Endometrium (tissue), 2 donors: ENCODE results near the gene MAGI1.

ENCODE experiments used
- FAIRE-seq: peaks from 2 replicates; lab custom pipeline; 2012; peaks lifted over from hg19 to GRCh38; lab: Jason Lieb, UNC
- donor health status: control.
- donor health status: control.

The MAGI1 gene

DNA sequence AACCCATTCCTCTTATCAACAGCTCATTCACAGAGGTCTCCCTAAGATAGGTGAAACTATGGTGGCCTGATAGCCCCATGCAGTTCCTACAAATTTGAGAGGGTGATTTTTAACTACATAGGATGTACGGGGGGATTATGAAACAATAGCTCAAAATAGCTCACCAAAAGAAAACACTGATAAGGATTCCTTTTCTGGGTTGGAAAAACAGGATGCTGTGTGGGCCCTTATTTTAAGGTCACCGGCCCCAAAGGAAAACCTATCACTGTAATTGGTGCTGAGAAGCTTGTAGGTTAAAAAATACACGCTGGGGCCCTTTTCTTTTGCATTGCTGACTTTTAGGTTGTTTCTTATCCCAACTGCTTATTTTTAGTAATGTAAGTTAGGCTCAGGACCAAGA, 627.4 kb downstream of the MAGI1 start:
- no peak for FAIRE-seq

DNA sequence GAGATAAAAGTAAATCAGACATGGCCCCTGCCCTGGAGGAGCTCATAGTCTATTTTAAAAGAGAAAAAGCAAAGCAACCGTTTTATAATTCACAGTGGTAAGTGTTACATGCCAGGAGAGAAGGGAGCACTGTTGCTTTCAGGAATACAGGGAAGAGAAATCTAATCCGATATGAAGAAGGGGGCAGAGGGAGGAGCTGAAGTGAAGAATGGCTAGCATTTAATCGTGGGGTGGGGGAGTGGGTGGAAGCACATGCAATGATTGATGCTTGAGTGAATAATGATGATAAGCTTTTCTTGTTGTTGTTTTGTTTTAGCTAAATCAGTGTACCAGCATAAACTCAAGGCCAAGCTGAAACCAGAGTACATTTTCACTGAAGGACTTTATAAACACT, 629.5 kb downstream of the MAGI1 start:
- no peak for FAIRE-seq

DNA sequence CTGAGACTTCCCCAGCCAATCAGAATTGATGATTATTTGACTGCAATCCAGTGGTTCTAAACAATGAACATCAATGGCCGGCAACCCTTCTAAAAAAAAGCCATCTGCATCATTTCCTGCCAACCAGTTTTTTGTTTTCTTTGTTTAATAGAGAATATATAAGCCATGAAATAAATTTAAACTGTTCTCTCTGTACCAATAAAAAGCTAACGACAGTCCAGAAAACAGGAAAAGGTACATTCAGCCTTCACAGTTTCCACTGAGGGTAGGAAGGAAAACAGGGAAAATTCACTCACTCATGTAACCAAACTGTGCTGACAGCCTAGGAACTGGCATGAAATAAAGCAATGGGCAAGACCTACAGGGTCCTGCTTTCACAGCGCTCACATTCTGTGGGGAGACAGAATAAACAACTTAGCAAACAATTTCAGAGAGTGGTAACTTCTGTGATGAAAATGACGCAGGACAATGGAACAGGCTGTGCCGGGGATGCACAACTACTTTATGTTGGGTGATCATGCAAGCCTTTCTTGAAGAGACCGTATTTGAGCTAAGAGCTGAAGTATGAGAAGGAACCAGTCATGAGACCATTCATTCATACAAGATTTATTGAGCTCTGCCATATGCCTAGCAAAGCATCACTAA, 630.1 kb downstream of the MAGI1 start:
- no peak for FAIRE-seq

DNA sequence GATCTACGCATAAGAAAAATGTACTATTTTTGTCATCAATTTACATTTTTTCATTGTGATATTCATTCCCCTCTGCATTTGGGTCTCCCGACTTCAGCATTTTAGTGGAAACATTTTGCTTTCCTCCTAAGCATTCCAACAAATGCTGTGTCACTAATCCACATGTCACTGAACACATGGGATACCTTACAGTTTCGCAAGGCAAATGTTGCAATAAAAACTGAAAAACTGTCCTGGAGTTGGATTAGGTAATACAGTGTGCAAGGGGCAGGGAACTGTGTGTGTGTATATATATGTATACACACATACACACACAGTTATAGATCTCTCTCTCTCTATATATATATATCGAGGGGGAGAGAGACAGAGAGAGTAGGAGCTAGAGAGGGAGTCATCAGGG, 632.2 kb downstream of the MAGI1 start:
- no peak for FAIRE-seq

DNA sequence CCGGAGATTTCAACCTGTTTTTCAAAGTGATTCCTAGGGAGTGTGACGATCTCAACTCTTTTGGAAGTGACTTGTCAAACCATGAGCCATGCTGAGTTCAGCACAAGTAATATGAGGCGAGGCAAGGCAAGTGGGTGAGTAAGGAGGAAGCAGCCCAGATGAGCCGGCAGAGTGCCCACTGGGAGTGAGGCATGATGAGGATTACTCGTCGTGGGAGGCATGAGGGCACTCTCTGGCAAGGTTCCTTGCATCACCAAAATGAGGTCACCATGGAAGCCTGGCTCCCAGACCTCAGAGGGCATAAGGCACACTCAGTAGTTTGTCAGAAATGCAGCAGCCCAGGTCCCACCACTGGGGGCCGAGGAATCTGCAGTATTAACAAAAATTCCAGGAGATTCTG, 636.1 kb downstream of the MAGI1 start:
- FAIRE-seq: no peak

DNA sequence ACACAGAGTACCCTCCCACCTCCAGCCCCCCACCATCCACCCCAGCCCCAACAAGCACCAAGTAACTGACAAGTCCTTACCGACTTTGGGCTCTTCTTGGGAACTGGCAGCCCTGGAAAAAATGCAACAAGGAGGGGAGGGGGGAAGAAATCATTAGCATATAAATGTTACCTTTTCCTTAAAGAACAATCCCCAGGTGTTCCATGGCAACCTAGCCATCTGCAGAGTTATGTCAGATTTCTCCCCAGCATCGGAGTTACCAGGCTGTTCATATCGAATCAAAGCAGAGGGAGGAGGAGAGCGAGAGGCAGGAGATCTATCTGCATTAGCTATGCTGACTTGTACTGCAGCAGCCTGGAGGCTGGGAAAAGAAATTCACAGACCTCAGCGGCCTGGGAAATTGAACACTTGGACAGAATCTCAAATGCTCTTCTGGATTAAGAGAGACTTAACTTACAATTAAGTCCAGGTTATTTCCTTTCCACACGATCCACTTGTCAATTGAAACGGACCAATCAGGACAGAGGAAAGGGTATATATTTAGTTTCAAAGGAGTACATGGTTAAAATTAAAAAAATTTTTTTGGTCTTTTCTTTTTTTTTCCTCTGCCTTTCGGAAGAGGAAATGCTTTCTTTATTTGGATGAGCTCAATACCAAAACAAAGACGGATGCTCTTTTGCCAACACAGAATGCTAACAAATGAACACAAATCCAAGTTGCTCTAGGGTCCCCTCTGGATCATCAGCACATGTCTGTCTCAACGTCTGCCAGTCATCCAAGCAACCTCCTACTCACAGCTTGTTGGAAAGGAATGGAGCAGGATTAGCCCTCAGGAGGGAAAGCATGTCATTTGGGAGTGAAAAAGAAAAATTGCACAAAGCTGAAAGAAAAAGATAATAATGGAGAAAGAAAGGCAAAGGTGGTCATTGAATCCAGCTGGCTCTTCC, 637.1 kb downstream of the MAGI1 start:
- no peak for FAIRE-seq

DNA sequence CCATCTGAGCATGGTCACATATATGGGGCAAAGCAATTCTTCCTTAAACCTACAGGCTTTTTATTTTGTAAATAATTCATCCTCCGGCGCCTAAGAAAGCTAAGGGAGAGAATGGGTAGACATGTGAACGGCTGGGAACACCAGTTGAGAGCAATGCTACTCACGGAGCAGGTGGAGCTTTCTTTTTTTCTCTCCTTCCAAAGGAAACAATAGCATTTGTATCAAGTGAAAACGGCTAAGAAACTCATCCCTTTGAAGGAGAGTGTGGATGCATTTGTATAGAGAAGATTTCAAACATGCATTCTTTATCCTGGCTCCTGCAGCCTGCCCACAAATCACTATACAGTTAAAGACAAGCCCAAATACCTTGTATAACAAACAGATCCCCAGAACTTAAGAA, 637.8 kb downstream of the MAGI1 start:
- no peak for FAIRE-seq

DNA sequence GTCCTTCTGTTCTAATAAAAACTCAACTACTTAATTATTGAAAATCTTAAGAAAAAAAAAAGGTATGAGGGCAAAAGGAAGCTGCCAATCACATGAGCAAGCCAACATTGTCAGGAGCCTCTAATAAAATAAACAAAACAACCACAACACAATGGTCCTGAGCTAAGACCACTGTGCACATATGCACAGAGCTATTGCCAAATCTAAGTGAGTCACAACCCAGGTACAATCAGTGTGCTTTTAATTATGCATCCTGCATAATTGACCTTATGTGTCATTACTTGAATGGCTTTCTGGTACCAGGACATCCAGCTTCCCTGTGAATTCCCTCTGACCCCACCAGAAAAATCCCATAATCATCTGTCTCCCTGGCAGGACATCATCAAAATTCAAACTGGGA, 639.8 kb downstream of the MAGI1 start:
- no peak for FAIRE-seq

DNA sequence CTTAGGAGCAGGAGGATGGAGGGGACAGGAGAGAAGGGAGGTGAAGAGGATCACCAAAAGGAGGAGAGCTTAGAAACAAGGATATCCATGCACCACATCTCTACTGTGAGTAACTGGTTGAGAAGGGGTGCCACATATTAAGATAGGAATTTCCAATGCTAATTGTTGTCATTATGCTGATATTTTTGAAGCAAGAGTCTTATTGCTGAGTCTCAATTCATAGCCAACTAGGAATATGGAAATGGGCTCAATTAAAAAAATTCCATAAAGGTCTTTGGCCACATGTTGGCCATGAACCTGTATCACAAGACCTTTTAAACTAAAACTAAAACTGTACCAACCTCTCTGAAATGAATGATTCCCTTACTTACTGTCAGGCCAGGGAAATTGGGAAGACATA, 642.6 kb downstream of the MAGI1 start:
- no peak for FAIRE-seq

DNA sequence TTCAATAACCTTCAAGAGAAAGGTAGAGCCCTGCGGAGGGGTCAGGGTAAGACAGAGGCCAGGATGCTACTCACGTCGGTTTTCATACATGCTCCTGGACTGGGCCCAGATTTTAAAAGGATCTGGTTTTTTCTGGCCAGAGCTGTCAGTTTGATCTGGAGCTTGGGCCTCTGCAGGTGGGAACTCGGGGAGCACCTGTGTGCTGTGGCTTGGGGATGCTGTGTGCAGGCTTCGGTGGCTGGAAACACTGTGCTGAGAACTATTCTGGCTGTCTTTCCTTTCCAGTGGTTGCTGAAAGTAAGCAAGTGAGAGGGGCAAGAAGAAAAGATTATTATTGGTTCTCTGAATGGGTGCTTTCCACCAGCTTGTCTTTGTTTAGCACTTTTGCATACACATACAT, 647.6 kb downstream of the MAGI1 start:
- FAIRE-seq: no peak

DNA sequence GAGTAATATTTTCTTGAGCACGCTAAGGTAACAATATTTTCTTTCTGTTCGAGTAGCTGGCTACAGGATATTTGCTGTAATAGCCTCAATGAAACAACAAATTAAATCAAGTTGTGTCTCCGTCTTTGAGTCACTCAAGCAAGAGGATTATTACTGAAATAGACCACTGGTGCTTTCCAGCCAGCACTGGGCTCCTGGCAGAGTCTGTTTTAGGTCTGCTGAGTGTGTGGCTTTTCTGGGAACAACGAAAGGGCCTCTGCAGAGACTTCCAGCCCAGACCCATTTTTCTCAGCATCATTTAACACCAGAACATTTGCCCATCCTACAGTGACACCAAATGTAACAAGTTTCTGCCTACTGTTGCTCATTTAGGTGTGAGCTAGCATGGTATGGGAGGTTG, 652.9 kb downstream of the MAGI1 start:
- FAIRE-seq: no peak

DNA sequence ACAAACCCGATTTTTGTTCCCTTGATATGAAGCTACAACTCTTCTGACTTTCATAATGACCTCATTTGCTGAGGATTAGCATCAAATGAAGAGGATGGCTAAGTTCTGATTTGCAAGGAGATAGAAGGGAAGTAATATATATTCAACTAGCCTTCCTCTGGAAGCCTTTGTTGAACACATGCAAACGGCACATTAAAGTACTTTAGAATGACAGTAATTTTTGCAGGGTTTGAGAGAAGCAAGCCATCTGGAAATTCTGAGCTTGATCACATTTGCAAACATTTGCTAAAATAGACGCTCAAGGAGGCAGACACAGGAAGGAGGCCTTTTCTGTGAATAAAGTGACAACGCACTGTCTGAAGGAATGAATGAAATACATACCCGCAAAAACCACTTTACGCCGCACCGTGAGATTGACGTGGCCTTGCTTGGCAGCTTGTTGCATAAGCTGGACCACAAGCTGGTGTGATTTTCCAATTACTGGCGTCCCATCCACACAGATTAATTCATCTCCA, 657.2 kb downstream of the MAGI1 start:
- FAIRE-seq: no peak

DNA sequence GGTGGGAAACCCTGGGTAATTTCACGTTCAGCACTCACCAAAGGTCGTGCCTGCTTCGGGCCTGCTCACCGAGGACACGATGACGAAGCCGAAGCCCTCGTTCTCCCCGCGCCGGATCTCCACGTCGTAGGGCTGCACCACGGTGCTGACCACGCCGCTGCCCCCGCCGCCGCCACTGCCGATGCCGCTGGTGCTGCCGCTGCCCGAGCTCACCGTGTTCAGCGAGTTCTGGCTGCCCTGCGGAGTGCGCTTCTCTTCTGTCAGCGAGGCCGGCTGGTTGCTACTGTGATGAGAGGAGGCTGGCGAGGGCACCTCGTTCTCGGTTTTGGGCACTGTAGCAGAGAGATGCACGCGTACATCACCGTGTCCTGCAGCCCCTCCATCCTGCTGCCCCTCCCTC, 659.5 kb downstream of the MAGI1 start:
- FAIRE-seq: no peak

DNA sequence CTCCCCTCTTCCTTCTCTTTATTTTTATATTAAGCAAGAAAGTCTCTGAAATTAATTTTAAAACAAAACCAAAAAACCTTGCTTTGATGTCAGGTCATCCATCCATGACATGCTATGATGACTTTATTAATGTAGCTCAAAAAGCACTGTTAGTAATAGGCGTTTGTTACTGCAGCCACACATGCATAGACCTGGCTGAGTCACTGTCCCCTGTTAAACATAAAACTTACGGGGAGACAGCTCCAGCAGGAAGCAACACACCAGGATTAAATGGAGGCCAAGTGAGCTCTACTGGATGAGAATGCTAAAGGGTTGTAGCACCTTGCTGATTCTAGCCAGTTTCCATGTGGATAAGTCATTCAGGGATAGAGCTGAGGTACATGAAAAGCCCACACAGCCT, 661.1 kb downstream of the MAGI1 start:
- FAIRE-seq: no peak

DNA sequence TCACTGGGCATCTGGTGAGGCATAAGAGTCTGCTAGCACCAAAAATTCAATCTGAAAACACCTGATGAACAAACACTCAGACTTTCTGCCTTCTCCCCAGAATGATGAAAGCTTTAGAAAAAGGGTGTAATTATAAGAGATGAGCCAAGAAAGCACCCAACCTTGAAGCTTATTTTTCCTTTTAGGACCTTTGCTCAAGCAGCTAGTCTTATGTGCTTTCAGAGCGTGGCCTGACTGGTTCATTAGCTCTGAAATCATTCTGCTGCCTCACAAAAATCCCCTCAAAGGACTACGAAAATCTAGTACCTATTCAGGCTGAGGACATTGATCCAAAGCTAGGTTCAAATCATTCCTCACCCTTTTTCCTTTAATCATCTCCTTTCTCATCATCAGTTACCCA, 662.3 kb downstream of the MAGI1 start:
- no peak for FAIRE-seq

DNA sequence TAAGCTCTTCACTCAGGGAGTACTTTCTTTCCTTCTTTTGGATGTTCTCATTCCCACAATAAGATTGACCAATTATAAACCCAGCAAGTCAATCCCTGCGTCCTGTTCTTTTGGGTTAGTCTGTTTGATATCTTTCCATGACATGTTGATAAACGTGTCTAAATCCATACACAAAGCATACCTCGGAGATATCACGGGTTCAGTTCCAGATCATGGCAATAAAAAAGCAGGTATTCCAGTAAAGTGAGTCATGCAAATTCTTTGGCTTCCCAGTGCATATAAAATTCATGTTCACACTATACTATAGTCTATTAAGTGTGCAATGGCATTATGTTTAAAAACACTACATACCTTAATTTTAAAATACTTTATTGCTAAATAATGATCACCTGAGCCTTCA, 667.7 kb downstream of the MAGI1 start:
- no peak for FAIRE-seq

DNA sequence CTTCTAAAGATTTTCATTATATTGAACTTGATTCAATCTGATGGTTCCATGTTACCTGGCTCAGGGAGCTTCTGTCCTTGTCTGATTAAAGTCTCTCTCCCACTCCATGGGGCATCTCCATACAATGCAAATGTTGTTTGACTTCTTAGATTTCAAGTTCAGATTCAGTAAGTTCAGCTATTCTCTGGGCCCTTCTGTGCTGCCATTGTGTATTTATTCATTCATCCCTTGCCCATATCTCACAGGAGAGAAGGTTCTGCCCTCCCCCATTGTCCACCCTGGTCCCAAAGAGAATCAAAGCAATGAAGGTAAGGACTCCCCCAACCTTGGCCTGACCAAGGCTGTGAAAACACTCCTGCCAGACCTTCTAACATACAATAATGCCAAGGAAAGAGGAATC, 669.9 kb downstream of the MAGI1 start:
- no peak for FAIRE-seq

DNA sequence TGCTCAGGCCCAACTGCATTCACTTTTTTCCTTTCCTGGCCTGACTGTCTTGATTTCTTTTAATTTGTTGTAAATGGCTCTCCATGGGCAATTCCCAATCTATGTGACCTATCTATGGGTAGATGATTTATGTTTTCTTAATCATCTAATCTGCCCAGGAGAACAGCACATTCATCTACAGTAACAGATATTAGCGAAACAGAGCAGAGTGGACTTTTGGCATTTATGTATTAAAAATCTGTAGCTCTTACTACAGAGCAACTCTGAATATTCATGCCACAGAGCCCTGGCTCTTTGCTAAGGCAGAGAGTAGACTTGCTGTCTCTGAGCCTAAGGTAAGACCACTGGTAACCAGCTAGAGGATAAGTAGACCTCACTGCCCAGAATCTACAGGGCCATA, 676.0 kb downstream of the MAGI1 start:
- FAIRE-seq: no peak

DNA sequence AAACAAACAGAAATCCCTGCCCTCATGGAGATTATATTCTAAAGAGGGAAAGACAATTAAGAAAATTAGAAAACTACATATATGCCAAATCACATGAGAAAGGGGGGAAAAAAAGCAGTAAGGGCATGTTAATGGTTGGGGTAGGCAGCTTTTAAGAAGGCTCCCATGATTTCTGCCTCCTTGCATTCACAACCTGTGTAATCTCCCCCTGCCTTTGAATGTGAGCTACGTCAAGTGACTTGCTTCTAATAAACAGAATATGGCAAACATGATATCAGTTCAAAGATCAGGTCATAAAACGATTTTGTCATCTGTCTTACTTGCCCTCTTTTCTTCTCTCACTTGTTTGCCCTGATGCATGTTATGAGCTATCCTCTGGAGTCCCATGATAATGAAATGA, 677.3 kb downstream of the MAGI1 start:
- no peak for FAIRE-seq

DNA sequence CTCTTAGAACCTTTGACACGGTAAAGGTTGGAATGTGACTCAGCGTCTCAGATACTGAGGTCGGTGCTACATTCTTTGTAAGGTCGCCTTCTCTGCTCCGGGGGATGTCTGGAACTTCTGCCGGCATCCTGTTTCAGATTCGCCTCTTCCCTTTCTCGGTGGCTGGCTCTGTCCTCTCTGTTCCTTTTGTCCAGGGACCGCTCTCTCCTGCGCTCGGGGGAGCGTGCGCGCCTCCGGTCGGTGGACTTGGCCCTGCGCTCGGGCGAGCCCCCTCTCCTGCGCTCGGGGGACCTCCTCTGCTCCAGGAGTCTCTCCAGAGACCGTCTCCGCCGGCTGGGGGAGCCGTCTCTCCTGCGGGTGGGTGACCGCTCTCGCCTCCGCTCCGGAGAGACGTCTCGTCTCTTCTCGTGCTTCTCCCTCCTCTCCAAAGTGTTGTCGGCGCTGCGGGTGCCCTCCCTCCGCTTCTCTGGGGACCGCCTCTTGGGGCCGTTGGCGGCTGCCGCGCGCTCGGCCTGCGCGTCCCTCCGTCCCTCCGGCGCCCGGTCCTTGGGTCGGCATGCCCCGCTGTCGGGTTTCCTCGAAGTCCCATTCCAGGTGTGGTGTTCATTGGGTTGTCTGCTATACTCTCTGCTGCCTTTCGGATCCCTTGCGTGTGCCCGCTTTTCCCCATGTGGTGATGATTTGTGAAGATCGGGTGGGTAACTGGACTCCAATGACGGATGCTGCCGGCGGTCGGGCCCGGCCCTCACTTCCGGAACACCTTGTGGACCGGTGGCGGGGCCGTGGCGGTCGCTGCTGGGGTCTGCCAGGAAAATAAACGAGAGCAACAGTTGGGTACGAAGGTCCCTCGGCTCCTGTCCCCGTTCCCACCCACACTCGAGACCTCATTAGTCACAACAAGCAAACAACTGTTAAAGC, 682.1 kb downstream of the MAGI1 start:
- no peak for FAIRE-seq

DNA sequence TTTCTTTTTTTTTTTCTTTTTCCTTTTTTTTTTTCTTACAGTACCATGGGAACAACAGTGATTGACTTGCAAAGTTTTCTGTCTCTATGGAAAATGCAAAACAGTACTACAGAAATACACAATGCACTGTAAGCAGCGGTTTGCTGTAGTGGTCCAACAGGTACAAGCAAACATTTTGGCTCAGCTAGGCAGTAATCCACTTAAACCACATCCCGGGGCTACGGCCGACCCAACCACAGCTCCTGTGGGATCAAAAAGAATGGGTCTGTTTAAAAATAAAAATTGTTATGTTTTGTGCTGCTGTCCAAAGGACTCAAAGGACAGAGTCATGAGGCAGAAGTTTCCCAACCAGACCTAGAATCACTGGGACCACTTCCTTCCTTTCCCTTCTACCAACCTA, 683.8 kb downstream of the MAGI1 start:
- no peak for FAIRE-seq

DNA sequence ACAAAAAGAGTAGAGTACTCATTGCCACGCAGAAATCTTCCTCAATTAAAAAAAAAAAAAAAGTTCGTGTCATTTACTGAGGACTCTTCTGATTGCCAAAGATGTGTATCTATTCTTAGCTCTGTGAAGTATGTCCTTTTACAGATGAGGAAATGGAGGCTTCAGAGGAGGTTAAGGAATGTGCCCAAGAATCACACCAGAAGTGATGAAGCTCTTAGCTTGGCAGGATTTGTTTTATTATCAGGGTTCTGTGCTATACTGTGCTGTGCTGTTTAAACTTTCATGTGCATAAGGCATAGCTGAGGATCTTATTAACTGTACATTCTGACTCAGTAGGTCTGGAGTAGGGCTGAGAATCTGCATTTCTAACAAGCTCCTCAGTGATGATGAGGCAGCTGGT, 685.8 kb downstream of the MAGI1 start:
- no peak for FAIRE-seq

DNA sequence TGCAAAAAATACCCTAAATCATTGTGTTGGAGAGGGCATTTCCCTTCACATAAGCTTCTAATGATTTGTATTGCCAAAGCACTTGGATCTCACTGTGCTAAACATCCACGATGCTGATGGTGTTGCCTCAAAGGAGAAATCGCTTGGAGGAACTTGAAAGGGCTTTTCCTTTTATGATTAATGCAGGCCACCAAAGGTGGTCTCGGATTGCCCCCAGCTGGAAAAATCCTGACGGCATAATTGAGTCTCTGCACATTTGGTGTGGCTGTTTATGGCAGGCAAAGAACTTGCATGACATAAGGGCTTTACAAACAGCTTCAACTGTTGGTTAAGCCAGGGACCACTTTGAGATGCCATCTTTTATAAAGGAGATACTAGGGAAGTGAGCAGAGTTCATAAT, 687.0 kb downstream of the MAGI1 start:
- no peak for FAIRE-seq
